GM23248 (cell line): ENCODE measurements around the gene SH3GL1.

Experiments used
- EZH2 ChIP-seq: fragments of 200-600 bp; sonication (generic); IDR thresholded peaks from 2 replicates; pipeline ENCODE4 v1.6.1; 2018; ENCODE audit warnings: antibody characterized with exemption, mild to moderate bottlenecking; ENCODE audit not compliant: insufficient read depth, poor library complexity, severe bottlenecking
- EZH2phosphoT487 ChIP-seq: fragments of 200-600 bp; sonication (generic); IDR thresholded peaks from 2 replicates; pipeline ENCODE4 v1.6.1; 2018; ENCODE audit warnings: antibody characterized with exemption, moderate library complexity, mild to moderate bottlenecking, low read depth; ENCODE audit not compliant: insufficient read depth

DNA sequence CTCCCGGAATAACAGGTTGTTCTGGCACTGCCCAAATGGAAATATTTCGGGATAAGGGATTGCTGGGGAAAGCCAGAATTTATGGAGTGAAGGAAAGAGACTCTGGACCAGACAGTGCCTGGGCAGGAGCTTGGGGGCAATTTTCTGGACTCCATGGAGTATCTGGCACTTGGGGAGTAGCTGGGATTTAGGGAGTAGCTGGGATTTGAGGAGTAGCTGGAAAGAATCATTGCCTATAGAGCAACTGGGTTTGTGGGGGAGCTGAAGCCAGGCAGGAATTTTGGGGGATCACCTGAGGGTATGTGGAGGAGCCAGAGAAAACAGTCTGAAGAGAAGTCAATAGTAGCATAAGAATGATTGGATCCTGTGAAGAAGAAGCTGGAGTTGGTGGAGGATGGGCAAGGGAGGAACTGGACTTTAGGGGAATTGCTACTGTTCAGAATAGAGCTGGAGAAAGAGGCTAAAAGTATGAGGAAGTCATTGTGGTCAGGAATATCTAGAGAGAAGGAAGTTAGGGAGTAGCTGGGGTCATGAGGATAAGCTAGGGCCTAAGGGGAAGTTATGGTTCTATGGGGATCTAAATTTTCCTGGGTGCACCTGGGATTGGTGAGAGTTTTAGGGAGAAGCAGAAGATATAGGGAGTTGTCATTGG is 81.2 kb downstream of the SH3GL1 start:
- TF ChIP-seq EZH2 (no peak), EZH2phosphoT487 (no peak)
